ENCODE results near the gene VAV2. TPM values are rescaled to one million over a fixed set of nuclear protein-coding genes. Genes with fewer than 3 reads are reported as not detected.
"Not testable (repeated sequence)": the region's sequence is repeated elsewhere in the genome, so short reads cannot be mapped to it uniquely, and the experiment has no call there.

VAV2 gene
- total RNA-seq, 1 donor from 2014 or later: 20.5 TPM

DNA sequence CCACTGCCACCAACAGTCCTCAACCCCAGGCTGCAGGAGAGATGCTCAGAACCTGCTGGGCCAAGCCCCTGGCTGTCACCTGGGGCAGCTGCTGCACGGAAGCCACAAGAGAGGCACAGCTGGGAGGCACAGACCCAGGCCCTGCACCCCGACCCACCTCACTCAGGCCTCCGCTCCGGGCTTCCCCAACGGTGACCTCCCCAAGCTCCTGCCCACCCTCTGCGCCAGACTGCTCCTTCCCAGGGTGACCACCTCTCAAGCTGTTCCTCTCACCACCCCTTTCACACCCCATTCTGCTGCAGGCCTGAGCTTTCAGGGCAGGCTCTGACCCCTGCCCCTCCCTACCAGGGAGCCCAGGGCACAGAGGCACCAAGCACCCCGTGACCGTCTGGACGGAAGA, 33.0 kb downstream of the VAV2 start:
- DNase-seq (ENCODE audit: low spot score) (no peak), ATAC-seq (no peak)
- intact Hi-C loops (cut with DNase I): no loop called here

DNA sequence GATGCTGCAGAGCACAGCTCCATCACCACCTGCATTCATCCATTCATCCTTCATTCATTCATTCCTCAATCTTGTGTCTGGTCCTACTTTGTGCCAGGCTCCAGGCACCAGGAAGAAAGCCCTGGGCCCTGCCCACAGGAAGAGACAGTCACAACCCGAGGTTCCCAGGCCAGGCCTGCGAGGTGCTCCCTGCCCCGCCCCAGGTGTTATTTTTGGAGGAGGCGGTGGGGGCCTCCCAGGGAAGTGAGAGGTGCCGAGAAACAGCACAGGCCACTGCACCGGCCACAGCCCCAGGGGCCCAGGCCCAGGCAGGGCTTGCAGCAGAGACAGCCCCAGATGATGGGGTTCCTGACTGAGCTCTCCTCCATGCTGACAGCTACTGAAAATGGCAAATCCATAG, 33.4 kb downstream of the VAV2 start:
- ATAC-seq (no peak), DNase-seq (ENCODE audit: low spot score) (no peak)
- intact Hi-C loops (cut with DNase I): no loop called here

DNA sequence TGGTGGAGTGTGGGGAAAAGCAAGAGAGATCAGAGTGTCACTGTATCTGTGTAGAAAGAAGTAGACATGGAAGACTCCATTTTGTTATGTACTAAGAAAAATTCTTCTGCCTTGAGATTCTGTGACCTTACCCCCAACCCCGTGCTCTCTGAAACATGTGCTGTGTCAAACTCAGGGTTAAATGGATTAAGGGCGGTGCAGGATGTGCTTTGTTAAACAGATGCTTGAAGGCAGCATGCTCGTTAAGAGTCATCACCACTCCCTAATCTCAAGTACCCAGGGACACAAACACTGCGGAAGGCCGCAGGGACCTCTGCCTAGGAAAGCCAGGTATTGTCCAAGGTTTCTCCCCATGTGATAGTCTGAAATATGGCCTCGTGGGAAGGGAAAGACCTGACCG, 34.4 kb downstream of the VAV2 start:
- intact Hi-C loops (cut with DNase I); ATAC-seq; DNase-seq (ENCODE audit: low spot score): not testable (repeated sequence)

DNA sequence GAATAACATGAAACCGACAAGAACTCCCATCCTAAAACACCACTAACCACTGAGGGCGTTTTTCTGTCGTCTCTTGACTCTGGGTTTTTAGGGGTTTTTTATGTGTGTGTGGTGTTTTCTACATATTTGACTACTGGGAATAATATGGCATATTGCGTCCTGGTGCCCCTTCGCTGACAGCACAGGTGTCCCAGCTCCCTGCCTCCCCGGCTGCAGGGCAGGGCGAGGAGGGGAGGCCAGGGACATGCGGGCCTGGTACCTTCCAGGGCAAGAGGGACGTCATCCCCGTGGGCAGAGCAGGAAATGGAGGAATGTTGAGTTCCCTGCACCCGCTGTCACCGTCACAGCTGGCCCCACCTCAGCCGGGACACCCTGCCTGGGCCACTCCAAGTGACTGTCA, 34.8 kb downstream of the VAV2 start:
- DNase-seq (ENCODE audit: low spot score) (no peak), ATAC-seq (no peak)
- intact Hi-C loops (cut with DNase I): no loop called here

DNA sequence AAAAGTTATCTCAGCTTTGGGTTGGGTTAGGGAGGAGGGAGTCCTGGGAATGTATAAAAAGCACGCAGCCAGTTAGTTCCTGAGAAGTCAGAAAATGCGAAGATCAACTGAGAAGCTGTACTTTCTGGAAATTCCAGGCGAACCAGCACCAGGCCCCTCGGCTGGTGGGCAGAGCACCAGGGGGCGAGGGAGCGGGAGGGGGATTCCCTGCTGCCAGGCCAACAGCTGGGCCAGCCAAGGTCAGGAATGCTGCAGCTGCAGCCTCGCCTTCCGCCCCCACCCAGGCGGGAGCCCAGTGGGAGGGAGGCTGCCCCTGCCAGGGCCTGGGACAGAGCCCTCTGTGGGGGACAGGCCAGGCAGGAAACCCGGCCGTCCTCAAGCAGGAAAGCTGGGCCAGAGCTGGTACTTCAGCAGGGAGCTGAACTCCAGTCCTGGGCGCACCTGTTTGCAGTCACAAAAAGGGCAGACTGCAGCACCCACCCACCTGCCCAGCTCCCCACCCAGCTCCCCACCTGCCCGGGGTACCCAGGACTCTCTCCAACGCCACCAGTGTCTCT, 35.5 kb downstream of the VAV2 start:
- intact Hi-C loops (cut with DNase I): no loop called here
- ATAC-seq (peak; percentile 64), DNase-seq (ENCODE audit: low spot score) (no peak)

DNA sequence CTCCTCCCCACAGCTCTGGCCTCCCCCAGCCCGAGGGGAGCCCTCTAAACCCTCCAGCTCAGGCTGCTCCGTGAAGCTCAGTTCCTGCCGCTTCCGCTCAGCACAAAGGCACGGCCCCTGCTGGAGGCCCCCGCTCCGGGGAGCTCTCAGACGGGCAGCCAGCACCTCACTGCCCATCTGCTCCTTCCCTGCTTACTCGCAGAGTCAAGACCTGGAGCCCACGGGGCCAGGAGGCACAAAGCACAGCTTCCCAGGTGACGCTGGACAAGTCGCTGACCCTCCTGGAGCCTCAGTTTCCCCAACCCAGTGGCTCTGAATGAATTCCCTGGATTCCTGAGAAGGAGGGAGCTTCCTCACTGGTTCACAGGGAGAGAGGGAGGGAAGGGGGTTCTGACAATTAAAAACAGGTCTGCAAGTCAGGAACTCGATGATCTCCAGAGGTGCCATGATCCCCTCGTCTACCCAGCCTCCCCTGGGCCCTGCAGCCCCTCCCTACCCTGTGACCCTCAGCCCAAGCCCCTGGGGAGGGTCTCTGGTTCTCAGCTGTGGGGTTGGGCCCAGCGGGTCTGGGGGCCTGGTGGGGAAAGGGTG, 36.2 kb downstream of the VAV2 start:
- peak; percentile 46 for ATAC-seq
- no peak for DNase-seq (ENCODE audit: low spot score)
- intact Hi-C loops (cut with DNase I): no loop called here

DNA sequence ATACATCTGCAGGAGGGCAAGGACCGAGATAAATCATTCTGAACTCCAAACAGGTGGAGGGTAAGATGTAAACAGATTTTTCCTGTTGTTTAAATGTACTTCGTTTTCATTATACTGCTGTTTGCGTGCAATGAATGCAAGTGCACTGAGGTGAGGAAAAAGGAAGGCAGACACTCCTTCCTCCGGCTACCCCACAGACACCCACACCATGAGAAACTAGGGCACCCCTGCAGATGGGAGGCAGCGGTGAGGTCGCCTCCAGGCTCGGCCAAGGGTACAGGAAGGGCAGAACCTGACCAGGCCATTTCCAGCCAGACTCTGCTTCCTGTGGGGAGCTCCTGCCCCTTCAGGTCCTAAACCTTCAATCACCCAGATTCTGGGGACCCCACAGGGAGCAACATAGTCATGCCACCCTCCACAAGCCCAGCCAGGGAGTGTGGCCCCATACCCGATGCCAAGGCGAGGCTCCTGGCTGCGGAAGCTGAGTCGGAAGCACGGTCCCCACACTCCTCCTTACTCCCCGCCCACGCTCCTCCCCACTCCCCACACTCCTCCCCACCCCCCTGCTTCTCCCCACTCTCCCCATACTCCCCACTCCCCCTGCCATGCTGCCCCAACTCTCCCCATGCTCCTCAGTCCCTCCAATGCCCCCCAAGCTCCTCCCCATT, 37.1 kb downstream of the VAV2 start:
- ATAC-seq: no peak
- intact Hi-C loops (cut with DNase I): no loop called here
- no peak for DNase-seq (ENCODE audit: low spot score)

DNA sequence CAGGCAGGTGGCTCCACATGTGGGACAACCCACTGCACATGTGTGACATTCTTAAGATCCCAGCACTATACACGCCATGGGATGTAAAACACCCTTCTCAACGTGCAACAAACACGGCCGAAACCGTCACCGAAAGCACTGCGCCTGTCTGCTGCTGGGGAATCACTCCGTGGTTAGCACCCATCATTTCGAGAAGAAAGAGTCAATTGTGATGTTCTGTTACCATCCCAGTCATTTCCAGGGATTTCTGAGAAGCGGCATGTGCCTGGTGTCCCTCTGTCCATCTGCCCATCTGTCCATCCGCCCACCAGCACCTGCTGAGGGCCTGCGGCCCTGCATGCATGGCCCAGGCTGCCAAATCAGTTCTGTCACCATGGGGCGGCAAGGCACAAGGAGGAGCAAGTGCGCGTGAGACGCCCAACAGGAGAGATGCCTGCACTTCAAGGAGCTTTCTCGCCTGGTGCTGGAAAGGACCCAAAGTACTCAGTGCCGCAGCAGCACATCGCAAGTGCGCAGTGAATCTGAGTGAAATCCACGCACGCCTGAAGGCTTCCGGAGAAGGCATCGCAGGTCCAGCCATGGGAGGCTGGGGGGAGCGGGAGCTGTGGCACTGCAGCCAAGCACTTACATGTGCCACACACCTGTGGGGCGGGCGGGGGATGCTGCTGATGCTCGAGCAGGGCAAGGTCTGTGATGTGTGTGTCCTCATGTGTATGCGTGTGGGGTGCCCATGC, 38.0 kb downstream of the VAV2 start:
- DNase-seq (ENCODE audit: low spot score) (no peak), ATAC-seq (no peak)
- intact Hi-C loops (cut with DNase I): no loop called here

DNA sequence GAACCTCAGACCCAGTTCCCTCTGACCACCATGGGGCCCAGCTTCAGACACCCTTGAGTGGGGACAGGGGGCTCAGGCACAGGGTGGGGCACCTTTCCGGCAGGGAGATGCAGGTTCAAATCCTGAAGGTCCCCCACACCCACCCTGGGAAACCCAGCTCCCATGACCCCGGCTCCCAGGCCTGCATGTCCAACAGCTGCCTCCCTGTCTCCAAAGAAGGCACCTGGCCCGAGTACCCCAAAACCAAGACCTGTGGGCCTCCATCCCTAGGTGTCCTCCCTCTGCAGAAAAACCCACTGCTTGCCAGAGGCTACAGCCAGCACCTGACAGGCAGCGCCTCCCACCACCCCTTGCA, 38.5 kb downstream of the VAV2 start:
- intact Hi-C loops (cut with DNase I): no loop called here
- no peak for DNase-seq (ENCODE audit: low spot score)
- ATAC-seq: no peak

DNA sequence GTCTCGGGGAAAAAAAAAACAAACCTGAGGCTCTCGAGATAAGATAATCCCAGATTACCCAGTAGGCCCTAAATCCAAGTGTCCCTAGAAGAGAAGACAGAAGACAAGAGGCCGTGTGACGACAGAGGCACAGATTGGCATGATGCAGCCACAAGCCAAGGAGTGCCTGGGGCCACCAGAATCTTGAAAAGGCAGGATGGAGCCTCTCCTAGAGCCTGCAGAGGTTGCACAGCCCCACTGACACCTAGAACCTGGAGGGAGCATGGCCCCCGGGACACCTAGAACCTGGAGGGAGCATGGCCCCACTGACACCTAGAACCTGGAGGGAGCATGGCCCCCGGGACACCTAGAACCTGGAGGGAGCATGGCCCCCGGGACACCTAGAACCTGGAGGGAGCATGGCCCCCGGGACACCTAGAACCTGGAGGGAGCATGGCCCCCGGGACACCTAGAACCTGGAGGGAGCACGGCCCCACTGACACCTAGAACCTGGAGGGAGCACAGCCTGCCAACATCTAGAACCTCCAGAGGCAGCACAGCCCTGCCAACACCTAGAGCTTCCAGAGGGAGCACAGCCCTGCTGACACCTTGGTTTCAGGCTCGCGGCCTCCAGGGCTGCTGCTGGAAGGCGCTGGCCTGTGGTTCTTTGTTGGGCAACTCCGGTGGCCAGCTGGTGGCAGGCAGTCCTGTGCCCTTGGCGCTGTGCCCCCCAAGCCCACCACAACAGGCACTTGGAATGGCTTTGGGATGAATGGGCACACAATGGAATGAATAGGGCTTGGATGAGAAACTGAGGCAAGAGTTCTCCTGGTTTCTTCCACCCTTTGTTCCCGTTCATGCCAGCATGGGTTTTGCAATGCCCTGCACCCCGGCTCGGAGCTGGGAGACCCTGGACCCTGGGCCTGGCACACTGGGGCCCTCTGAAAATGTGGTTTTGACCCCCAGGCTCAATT, 39.2 kb downstream of the VAV2 start:
- ATAC-seq (no peak), DNase-seq (ENCODE audit: low spot score) (no peak)
- intact Hi-C loops (cut with DNase I): no loop called here

DNA sequence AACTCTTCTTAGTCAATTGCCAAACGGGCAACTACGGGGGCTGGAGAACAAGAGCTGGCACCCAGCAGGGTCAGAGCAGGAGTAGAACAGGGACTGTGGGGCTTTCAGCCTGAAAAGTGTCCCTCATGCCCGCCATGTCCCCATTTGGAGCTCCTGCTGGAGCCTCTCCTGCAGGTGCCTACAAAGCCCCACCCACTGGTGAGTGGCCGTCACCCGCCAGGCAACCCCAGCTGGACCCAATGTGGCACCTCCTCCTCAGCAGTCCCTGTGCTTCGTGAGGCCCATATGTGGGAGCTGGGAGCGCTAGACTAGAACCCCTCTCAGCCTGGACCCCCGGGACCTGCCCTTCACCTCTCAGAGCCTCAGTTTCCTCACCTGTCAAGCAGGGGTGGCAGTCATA, 40.9 kb downstream of the VAV2 start:
- ATAC-seq: no peak
- intact Hi-C loops (cut with DNase I): no loop called here
- no peak for DNase-seq (ENCODE audit: low spot score)

DNA sequence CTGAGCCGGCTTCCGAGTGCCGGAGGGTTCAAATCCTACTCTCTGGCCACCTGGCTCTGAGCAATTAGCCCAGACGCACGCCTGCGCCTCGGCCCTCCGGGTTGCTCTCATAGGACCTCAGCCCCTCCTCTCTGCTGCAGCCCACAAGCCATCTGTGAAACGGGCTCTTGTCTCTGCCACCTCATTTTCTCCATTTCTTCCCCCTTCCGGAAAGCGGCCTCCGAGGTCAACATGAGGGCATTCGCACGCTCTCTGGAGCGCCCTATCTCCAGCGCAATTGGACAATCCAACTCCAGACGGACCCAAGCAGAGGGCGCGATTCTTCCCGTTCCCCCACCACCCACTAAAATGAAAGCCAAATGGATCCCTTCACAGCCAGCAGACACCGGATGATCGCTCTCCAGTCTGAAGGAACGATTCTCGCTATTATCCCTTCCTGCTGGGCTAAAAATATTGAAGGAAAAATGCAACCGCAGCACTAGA, 41.5 kb downstream of the VAV2 start:
- DNase-seq (ENCODE audit: low spot score) (peak; percentile 72), ATAC-seq (peak; percentile 75)
- intact Hi-C loops (cut with DNase I): no loop called here

DNA sequence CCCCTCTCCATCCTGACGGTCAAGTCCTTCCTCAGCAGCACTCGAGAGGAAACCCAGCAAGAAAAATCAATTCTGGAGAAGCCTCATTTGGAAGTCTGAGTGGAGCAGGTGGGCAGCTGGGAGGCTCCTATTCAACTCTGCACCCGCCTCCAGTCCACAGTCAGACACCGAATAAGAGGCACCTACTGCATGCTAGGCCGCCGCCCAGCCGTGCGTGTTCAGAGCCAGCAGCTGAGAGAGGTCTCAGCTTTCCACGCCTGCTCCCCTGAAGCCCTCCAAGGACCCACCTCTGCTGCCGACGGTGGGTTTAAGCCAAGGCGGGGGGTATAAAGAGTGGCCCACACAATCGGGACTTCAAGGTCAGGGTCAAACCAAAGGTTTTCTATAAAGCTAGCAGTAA, 41.9 kb downstream of the VAV2 start:
- ATAC-seq (peak; percentile 26), DNase-seq (ENCODE audit: low spot score) (no peak)
- intact Hi-C loops (cut with DNase I): no loop called here

DNA sequence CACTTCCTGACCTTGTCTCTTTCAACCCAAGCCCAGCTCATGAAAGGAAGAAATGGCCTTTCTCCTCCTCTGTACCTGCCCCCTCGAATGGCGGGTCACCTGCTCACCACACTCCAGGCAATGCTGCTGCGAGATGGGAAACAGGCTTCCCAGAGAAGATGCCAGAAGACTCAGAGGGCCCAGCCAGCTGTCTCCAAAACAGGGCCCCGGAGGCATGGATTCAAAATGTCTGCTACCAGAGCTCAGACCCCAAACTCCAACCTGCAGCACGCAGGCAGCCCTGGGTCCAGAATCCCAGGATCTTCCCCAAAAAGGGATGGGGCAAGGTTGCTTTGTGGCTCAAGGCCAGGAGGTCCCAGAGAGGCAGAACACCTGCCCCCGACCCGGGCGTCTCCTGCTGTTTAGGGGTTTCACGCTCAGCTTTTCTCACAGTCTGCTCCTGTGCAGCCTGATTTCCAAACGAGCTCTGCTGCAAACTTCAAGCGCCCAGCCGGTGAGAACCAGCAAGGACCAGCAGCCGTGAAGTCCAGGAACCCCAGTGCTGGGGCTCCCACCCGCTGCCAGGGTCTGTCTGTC, 42.5 kb downstream of the VAV2 start:
- intact Hi-C loops (cut with DNase I): no loop called here
- no peak for DNase-seq (ENCODE audit: low spot score)
- ATAC-seq: no peak

DNA sequence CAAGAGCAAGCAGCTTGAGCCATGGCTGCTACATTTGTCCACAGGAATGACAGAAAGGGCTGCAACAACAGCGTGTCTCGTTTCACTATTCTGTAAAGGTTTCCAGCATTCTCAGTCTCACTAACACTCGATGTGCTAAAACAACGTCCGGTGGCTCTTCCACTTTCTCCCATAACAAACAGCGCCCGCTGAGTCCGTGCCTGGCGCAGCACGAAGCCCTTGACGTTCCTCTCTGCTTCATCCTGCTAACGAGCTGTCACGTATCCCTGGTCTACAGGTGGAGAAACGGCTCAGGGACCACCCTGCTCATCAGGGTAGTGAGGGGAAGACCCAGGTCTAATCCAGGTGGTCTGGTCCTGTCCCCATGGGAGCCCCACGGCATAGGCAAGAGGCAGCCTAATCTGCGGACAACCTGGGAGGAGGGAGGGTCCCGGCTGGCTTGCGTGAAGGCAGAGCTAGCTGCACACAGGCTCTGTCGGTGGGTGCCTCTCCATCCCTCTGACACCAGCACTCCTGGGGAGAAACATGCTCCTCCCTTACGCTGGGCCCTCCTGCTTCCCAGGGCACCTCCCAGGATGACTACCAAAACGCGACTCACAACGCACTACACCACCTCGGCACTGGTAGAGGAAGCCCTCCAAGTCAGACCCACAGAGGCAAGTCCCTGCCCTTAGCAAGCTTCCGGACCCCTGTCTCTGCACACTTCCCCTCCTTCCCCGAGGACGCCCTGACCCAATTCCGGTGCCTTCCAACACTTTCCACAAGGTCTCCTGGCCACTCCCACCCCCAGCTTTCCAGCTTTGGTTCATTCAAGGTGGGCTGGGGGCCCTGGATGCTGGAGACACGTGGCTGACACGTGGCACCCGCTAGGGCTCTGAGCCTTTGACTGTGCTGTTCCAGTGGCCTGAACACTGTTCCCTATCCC, 43.3 kb downstream of the VAV2 start:
- DNase-seq (ENCODE audit: low spot score): no peak
- no peak for ATAC-seq
- intact Hi-C loops (cut with DNase I): no loop called here

DNA sequence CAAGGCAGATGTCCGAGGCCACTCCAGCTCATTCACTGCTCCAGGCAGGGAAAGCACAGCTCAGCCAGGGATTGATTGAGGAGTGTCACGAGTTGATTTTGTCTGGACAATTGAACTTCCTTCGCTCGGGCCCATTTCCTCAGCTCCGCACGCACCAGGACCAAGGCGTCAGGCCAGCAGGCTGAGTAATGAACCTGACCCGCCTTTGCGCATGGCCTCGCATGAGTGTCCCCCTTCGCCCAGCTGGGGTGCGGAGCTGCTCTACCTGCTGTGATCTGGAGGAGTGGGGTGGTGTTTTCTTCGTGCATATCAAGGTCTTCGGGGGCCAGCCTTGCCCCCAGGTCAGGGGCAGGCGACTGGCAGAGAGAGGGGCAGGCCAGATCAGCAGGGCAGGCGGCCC, 44.0 kb downstream of the VAV2 start:
- ATAC-seq (no peak), DNase-seq (ENCODE audit: low spot score) (no peak)
- intact Hi-C loops (cut with DNase I): no loop called here

DNA sequence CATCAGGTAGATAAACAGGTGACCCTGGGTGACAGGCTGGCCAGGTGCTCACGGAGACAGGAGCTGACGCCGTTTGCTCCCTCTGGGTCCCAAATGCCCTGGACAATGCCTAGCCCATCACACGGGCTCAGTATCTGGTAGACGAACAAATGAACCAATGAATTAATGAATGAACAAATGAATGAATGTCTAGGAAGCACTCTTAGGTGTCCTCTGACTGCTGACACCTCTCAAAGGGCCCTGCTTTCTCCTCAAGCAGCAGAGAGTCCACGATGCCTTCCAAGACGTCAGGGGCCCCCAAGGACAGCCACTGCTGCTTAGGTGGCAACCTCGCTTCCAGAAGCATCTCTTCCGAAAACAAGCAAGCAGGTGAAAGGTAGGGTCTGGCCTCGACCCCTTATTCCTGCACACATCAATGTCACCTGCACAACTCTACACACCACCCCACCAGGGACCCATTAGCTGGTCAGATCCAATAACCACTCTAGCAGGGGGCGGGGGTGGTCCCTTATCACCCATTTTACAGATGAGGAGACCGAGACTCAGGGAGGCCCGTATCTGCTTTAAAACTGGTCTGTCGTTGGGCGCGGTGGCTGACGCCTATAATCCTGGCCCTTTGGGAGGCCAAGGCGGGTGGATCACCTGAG, 45.2 kb downstream of the VAV2 start:
- no peak for ATAC-seq
- intact Hi-C loops (cut with DNase I): no loop called here
- DNase-seq (ENCODE audit: low spot score): no peak

All from sciatic nerve (tissue), 2 donors.